Liver (tissue), 9 donors: ENCODE results near the gene MYO15B. TPM values are rescaled to one million over a fixed set of nuclear protein-coding genes. Genes with fewer than 3 reads are reported as not detected.

ENCODE experiments used
- DNase-seq: peaks from one replicate; pipeline ENCODE4 v3.0.0-alpha.2; 2017; ENCODE audit warnings: low spot score
- H3K27ac ChIP-seq, 2 donors: one replicate each; pipeline ENCODE4 v1.7.0; 2013; ENCODE audit warnings: inconsistent platforms in 2 of 2, low read length in 2 of 2, control low read depth in 1 of 2, low read depth in 1 of 2, mild to moderate bottlenecking in 1 of 2
- H3K27me3 ChIP-seq, 4 donors: one replicate each; pipeline versions ENCODE4 v1.6.1 to v1.7.0; 2013; ENCODE audit warnings: low read length in 3 of 4, inconsistent platforms in 1 of 4, mild to moderate bottlenecking in 1 of 4, moderate library complexity in 1 of 4; ENCODE audit not compliant: control insufficient read depth in 4 of 4, insufficient read depth in 4 of 4
- H3K36me3 ChIP-seq, 4 donors: one replicate each; pipeline versions ENCODE4 v1.6.1 to v1.7.0; 2013; ENCODE audit warnings: low read length in 3 of 4, mild to moderate bottlenecking in 3 of 4, low read depth in 1 of 4, moderate library complexity in 1 of 4; ENCODE audit not compliant: control insufficient read depth in 4 of 4, insufficient read depth in 3 of 4
- H3K4me1 ChIP-seq, 4 donors: one replicate each; pipeline versions ENCODE4 v1.6.1 to v1.7.0; 2013; ENCODE audit warnings: low read length in 3 of 4, mild to moderate bottlenecking in 3 of 4, moderate library complexity in 1 of 4; ENCODE audit not compliant: control insufficient read depth in 4 of 4, insufficient read depth in 4 of 4
- H3K4me3 ChIP-seq, 3 donors: one replicate each; pipeline versions ENCODE4 v1.6.1 to v1.7.0; 2013; ENCODE audit warnings: low read length in 3 of 3, control low read depth in 1 of 3, low read depth in 1 of 3, mild to moderate bottlenecking in 1 of 3
- H3K9ac ChIP-seq, 2 donors: one replicate each; pipeline ENCODE4 v1.7.0; 2013; ENCODE audit warnings: low read length in 2 of 2, mild to moderate bottlenecking in 2 of 2, moderate library complexity in 2 of 2, control low read depth in 1 of 2, low read depth in 1 of 2
- H3K9me3 ChIP-seq, 4 donors: one replicate each; pipeline versions ENCODE4 v1.6.1 to v1.7.0; 2013; ENCODE audit warnings: low read length in 3 of 4; ENCODE audit not compliant: control insufficient read depth in 4 of 4
- CTCF ChIP-seq: fragments of 150-350 bp; IDR thresholded peaks from 2 replicates; pipeline ENCODE4 v1.5.1; 2017; ENCODE audit warnings: improper control_type of control experiment, low read depth, low read length; ENCODE audit not compliant: missing input control
- EGR1 ChIP-seq, 2 donors: IDR thresholded peaks; 2 replicates each; pipeline ENCODE4 v1.6.1; 2016 to 2018; ENCODE audit warnings: antibody characterized with exemption in 2 of 2, low read depth in 2 of 2
- FOXA1 ChIP-seq: IDR thresholded peaks from 2 replicates; pipeline ENCODE4 v1.6.1; 2016; ENCODE audit warnings: antibody characterized with exemption
- FOXA2 ChIP-seq: IDR thresholded peaks from 2 replicates; pipeline ENCODE4 v1.6.1; 2016; ENCODE audit warnings: antibody characterized with exemption
- GABPA ChIP-seq, 2 donors: IDR thresholded peaks in 1 of 2; conservative IDR thresholded peaks in 1 of 2; 2 replicates each; pipeline ENCODE4 v1.6.1; 2016; ENCODE audit warnings: antibody characterized with exemption in 2 of 2, mild to moderate bottlenecking in 1 of 2, moderate library complexity in 1 of 2
- HNF4A ChIP-seq, 2 donors: conservative IDR thresholded peaks; 2 replicates each; pipeline ENCODE4 v1.6.1; 2016; ENCODE audit warnings: antibody characterized with exemption in 2 of 2, mild to moderate bottlenecking in 2 of 2
- HNF4G ChIP-seq: IDR thresholded peaks from 2 replicates; pipeline ENCODE4 v1.6.1; 2016; ENCODE audit warnings: antibody characterized with exemption
- JUND ChIP-seq, 2 donors: IDR thresholded peaks; 2 replicates each; pipeline ENCODE4 v1.6.1; 2016; ENCODE audit warnings: antibody characterized with exemption in 2 of 2
- NR2F2 ChIP-seq: IDR thresholded peaks from 2 replicates; pipeline ENCODE4 v1.6.1; 2016; ENCODE audit warnings: antibody characterized with exemption
- RAD21 ChIP-seq, 2 donors: IDR thresholded peaks; 2 replicates each; pipeline ENCODE4 v1.6.1; 2016; ENCODE audit warnings: antibody characterized with exemption in 2 of 2, mild to moderate bottlenecking in 2 of 2
- RXRA ChIP-seq, 2 donors: IDR thresholded peaks; 2 replicates each; pipeline ENCODE4 v1.6.1; 2017 to 2018; ENCODE audit warnings: antibody characterized with exemption in 2 of 2, mild to moderate bottlenecking in 1 of 2
- SP1 ChIP-seq: IDR thresholded peaks from 2 replicates; pipeline ENCODE4 v1.6.1; 2018; ENCODE audit warnings: antibody characterized with exemption, mild to moderate bottlenecking
- TAF1 ChIP-seq: conservative IDR thresholded peaks from 2 replicates; pipeline ENCODE4 v1.6.1; 2016; ENCODE audit warnings: antibody characterized with exemption, mild to moderate bottlenecking
- YY1 ChIP-seq: IDR thresholded peaks from 2 replicates; pipeline ENCODE4 v1.6.1; 2016; ENCODE audit warnings: antibody characterized with exemption, mild to moderate bottlenecking
- WGBS: extraction: QIAGEN DNeasy Blood & Tissue Kit; methylation state at CpG from one replicate; pipeline ENCODE4 v1.1.7; 2013; 5-methylcytosine and 5-hydroxymethylcytosine counted together
- polyA plus RNA-seq, 2 donors: library from polyadenylated mRNA; stranded (reverse) in 1 of 2; unstranded in 1 of 2; fragments of 200-250 nt in 1 of 2; fragments of >200 nt in 1 of 2; fragmentation: Nextera tagmentation in 1 of 2; extraction: Ambion mirVana in 1 of 2; gene quantifications; one replicate each; pipeline versions ENCODE4 v1.2.1 to v1.2.3, GENCODE V29; 2013 to 2015
- total RNA-seq, 2 donors: library from RNA; depleted of rRNA; stranded (reverse); fragments of >200 nt; gene quantifications; one replicate each; pipeline ENCODE4 v1.2.3, GENCODE V29; 2014
- TF ChIP-seq, protein P1 (sequence below): IDR thresholded peaks from 2 replicates; pipeline ENCODE4 v1.6.1; 2016; ENCODE audit warnings: antibody characterized with exemption
- TF ChIP-seq, protein P2 (sequence below): IDR thresholded peaks from 2 replicates; pipeline ENCODE4 v1.6.1; 2016; ENCODE audit warnings: antibody characterized with exemption
- TF ChIP-seq, protein P3 (sequence below): IDR thresholded peaks from 2 replicates; pipeline ENCODE4 v1.6.1; 2016; ENCODE audit warnings: antibody characterized with exemption
- donor health status: healthy.
- donor health status: healthy.
- donor health status: healthy.
- donor health status: healthy.
- donor health status: healthy.

MYO15B gene
- total and polyA plus RNA-seq, 4 donors = 13.3 to 34.4 (median 18.0) TPM

- no peak for TF ChIP-seq CTCF
- no peak for TF ChIP-seq TAF1
- TF ChIP-seq HNF4A (conservative IDR thresholded peaks at IDR 0.05) = no peak
- TF ChIP-seq, protein P1, sequence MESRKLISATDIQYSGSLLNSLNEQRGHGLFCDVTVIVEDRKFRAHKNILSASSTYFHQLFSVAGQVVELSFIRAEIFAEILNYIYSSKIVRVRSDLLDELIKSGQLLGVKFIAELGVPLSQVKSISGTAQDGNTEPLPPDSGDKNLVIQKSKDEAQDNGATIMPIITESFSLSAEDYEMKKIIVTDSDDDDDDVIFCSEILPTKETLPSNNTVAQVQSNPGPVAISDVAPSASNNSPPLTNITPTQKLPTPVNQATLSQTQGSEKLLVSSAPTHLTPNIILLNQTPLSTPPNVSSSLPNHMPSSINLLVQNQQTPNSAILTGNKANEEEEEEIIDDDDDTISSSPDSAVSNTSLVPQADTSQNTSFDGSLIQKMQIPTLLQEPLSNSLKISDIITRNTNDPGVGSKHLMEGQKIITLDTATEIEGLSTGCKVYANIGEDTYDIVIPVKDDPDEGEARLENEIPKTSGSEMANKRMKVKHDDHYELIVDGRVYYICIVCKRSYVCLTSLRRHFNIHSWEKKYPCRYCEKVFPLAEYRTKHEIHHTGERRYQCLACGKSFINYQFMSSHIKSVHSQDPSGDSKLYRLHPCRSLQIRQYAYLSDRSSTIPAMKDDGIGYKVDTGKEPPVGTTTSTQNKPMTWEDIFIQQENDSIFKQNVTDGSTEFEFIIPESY = no peak
- TF ChIP-seq, protein P2, sequence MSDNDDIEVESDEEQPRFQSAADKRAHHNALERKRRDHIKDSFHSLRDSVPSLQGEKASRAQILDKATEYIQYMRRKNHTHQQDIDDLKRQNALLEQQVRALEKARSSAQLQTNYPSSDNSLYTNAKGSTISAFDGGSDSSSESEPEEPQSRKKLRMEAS = no peak
Measured at GRCh38 chr17:75626496-75627038, 39.0 kb downstream of the MYO15B start (continued).

- 94% methylated on average over 10 of the region's 10 CpGs for WGBS
- Histone ChIP-seq H3K9ac (no peak overlapping the region), H3K36me3 (peaks cover 0 to 42% (median 6%) of the 10 kb centered on the region in 4 donors), H3K27me3 (no peaks in the 10 kb centered on the region), H3K4me3 (no peak overlapping the region), H3K4me1 (no peaks in the 10 kb centered on the region), H3K9me3 (no peaks in the 10 kb centered on the region), H3K27ac (no peak overlapping the region)
- TF ChIP-seq, protein P2 = no peak
- no peak for TF ChIP-seq EGR1 (IDR thresholded peaks at IDR 0.05; ENCODE audit: low read depth in 2 of 2)
- TF ChIP-seq RAD21 (IDR thresholded peaks at IDR 0.05) = no peak
- no peak for TF ChIP-seq GABPA (IDR thresholded peaks at IDR 0.05 in 1 of 2, conservative IDR thresholded peaks at IDR 0.05 in 1 of 2)
- TF ChIP-seq YY1 = no peak
- TF ChIP-seq, protein P3, sequence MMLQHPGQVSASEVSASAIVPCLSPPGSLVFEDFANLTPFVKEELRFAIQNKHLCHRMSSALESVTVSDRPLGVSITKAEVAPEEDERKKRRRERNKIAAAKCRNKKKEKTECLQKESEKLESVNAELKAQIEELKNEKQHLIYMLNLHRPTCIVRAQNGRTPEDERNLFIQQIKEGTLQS = no peak
- TF ChIP-seq FOXA2 = no peak
- TF ChIP-seq, protein P1 = no peak
- TF ChIP-seq NR2F2 = no peak
- no peak for TF ChIP-seq HNF4A (conservative IDR thresholded peaks at IDR 0.05)
- DNase-seq = no peak
Measured at GRCh38 chr17:75627094-75627493, 39.5 kb downstream of the MYO15B start.

- no peak for DNase-seq
- Histone ChIP-seq H3K9me3 (no peaks in the 10 kb centered on the region), H3K36me3 (peaks cover 0 to 42% (median 6%) of the 10 kb centered on the region in 4 donors), H3K9ac (no peak overlapping the region), H3K27ac (no peak overlapping the region), H3K27me3 (no peaks in the 10 kb centered on the region), H3K4me1 (peaks cover under 1 to 12% (median 6%) of the 10 kb centered on the region in 4 donors), H3K4me3 (no peak overlapping the region)
- 93% methylated on average over 6 of the region's 6 CpGs for WGBS
- TF ChIP-seq, protein P2 = no peak
- TF ChIP-seq NR2F2 (no peak), RXRA (IDR thresholded peaks at IDR 0.05) (no peak), HNF4A (conservative IDR thresholded peaks at IDR 0.05) (no peak), SP1 (no peak), FOXA1 (no peak), GABPA (IDR thresholded peaks at IDR 0.05 in 1 of 2, conservative IDR thresholded peaks at IDR 0.05 in 1 of 2) (no peak), JUND (IDR thresholded peaks at IDR 0.05) (no peak), HNF4G (no peak), YY1 (no peak)
- TF ChIP-seq, protein P1 = no peak
Measured at GRCh38 chr17:75628425-75628824, 40.8 kb downstream of the MYO15B start.
